GM18951 (cell line): ENCODE measurements around the gene ARHGEF1.
"Not testable (repeated sequence)": the region's sequence is repeated elsewhere in the genome, so short reads cannot be mapped to it uniquely, and the experiment has no call there.

Source experiments
- POLR2A ChIP-seq: IDR thresholded peaks from 4 replicates; pipeline ENCODE4 v1.6.1; 2011; ENCODE audit warnings: mild to moderate bottlenecking; ENCODE audit not compliant: insufficient read length, insufficient read depth; ENCODE audit errors: extremely low read depth
- in situ Hi-C: fragments of 300-500 bp; cut with MboI; formaldehyde crosslinking; loops from one replicate; pipeline ENCODE4 v1.12.0; 2022; ENCODE audit warnings: low sequenced_read_pairs, mixed read lengths, inconsistent platforms; ENCODE audit not compliant: unreplicated experiment

ARHGEF1 gene

GRCh38 chr19:41906916-41907680 lies 24.1 kb downstream of the ARHGEF1 start:
- no peak for TF ChIP-seq POLR2A
- in situ Hi-C loops, result no loop called here

GRCh38 chr19:41907994-41908615 lies 25.1 kb downstream of the ARHGEF1 start:
- TF ChIP-seq POLR2A, result no peak
- in situ Hi-C loops, result no loop called here

GRCh38 chr19:41908724-41909464 lies 25.9 kb downstream of the ARHGEF1 start:
- in situ Hi-C loops, result no loop called here
- TF ChIP-seq POLR2A, result no peak

GRCh38 chr19:41909706-41910105 lies 26.7 kb downstream of the ARHGEF1 start:
- no peak for TF ChIP-seq POLR2A
- in situ Hi-C loops, result no loop called here

- in situ Hi-C loops, result no loop called here
- peak; percentile 25 for TF ChIP-seq POLR2A
These were observed 27.4 kb downstream of the ARHGEF1 start for GRCh38 chr19:41910240-41910991.

- in situ Hi-C loops, result no loop called here
- no peak for TF ChIP-seq POLR2A
These were observed 28.3 kb downstream of the ARHGEF1 start for GRCh38 chr19:41910992-41911888.

- in situ Hi-C loops, result no loop called here
- no peak for TF ChIP-seq POLR2A
These were observed 29.1 kb downstream of the ARHGEF1 start for GRCh38 chr19:41911889-41912731.

- no peak for TF ChIP-seq POLR2A
- in situ Hi-C loops, result no loop called here
These were observed 30.0 kb downstream of the ARHGEF1 start for GRCh38 chr19:41912899-41913537.

- in situ Hi-C loops, result no loop called here
These were observed 30.8 kb downstream of the ARHGEF1 start for GRCh38 chr19:41913538-41914423.

GRCh38 chr19:41914424-41914834 lies 31.4 kb downstream of the ARHGEF1 start:
- in situ Hi-C loops, result not testable (repeated sequence)

More at GRCh38 chr19:41913538-41914423, 30.8 kb downstream of the ARHGEF1 start:
- TF ChIP-seq POLR2A, result no peak
